NCI-H1105 treated with DMSO at 0.1 percent for 48 hours (cell line): ENCODE results near the gene SPDYE3.
"Not testable (repeated sequence)": the region's sequence is repeated elsewhere in the genome, so short reads cannot be mapped to it uniquely, and the experiment has no call there.

Source experiments
- DNase-seq: peaks from one replicate; lab custom pipeline; 2025; lab: John Stamatoyannopoulos, UW

The SPDYE3 gene

GRCh38 chr7:100352230-100352781 lies 44.8 kb downstream of the SPDYE3 start:
- DNase-seq, result not testable (repeated sequence)

GRCh38 chr7:100352984-100353684 lies 45.6 kb downstream of the SPDYE3 start:
- DNase-seq, result no peak

GRCh38 chr7:100353685-100354330 lies 46.3 kb downstream of the SPDYE3 start:
- no peak for DNase-seq

- no peak for DNase-seq
Observed at GRCh38 chr7:100356416-100357068, 49.0 kb downstream of the SPDYE3 start.

- no peak for DNase-seq
Observed at GRCh38 chr7:100357131-100357561, 49.6 kb downstream of the SPDYE3 start.

- no peak for DNase-seq
Observed at GRCh38 chr7:100358027-100358856, 50.7 kb downstream of the SPDYE3 start, which contains the start of gene PILRB. PILRB (plus strand) TSS chr7:100358117; CDS start chr7:100358303, 186 bp downstream.

- no peak for DNase-seq
Observed at GRCh38 chr7:100358857-100359212, 51.3 kb downstream of the SPDYE3 start.

- no peak for DNase-seq
Observed at GRCh38 chr7:100360135-100360854, 52.8 kb downstream of the SPDYE3 start.

- DNase-seq, result no peak
Observed at GRCh38 chr7:100363098-100363497, 55.6 kb downstream of the SPDYE3 start.

- not testable (repeated sequence) for DNase-seq
Observed at GRCh38 chr7:100363797-100364196, 56.3 kb downstream of the SPDYE3 start.

GRCh38 chr7:100364480-100364879 lies 57.0 kb downstream of the SPDYE3 start:
- no peak for DNase-seq

GRCh38 chr7:100365998-100366367 lies 58.5 kb downstream of the SPDYE3 start:
- not testable (repeated sequence) for DNase-seq

- DNase-seq, result no peak
Observed at GRCh38 chr7:100366411-100367250, 59.1 kb downstream of the SPDYE3 start.

- no peak for DNase-seq
Observed at GRCh38 chr7:100367251-100367620, 59.7 kb downstream of the SPDYE3 start.

- DNase-seq, result no peak
Observed at GRCh38 chr7:100367676-100368613, 60.4 kb downstream of the SPDYE3 start.

- DNase-seq, result no peak
Observed at GRCh38 chr7:100369105-100369504, 61.6 kb downstream of the SPDYE3 start.

- no peak for DNase-seq
Observed at GRCh38 chr7:100370303-100370702, 62.8 kb downstream of the SPDYE3 start.

GRCh38 chr7:100370746-100371145 lies 63.2 kb downstream of the SPDYE3 start:
- DNase-seq, result no peak

GRCh38 chr7:100371561-100372171 lies 64.2 kb downstream of the SPDYE3 start:
- no peak for DNase-seq
